Measurements from ENCODE around the gene MAN2B1. TPM values are rescaled to one million over a fixed set of nuclear protein-coding genes. Genes with fewer than 3 reads are reported as not detected.
"Not testable (repeated sequence)": the region's sequence is repeated elsewhere in the genome, so short reads cannot be mapped to it uniquely, and the experiment has no call there.

Gene MAN2B1
- total RNA-seq, 1 experiment from 2014 or later: 34.2 TPM

- DNase-seq (ENCODE audit: low spot score): not testable (repeated sequence)
Measured at GRCh38 chr19:12621253-12622024, 45.1 kb downstream of the MAN2B1 start.

- DNase-seq (ENCODE audit: low spot score): no peak
Measured at GRCh38 chr19:12617646-12618045, 48.9 kb downstream of the MAN2B1 start.

- DNase-seq (ENCODE audit: low spot score): peak; percentile 74
Measured at GRCh38 chr19:12611361-12611699, 55.2 kb downstream of the MAN2B1 start.

GRCh38 chr19:12610540-12611360 is 55.8 kb downstream of the MAN2B1 start, which contains the start of the genes ZNF490 and ZNF791:
ZNF490 (minus strand) TSS chr19:12610813; CDS start chr19:12610680, 133 bp downstream.
ZNF791 (plus strand) TSS chr19:12610920; CDS start chr19:12611080, 160 bp downstream.
- DNase-seq (ENCODE audit: low spot score): peak; percentile 96

GRCh38 chr19:12607631-12608030 is 58.9 kb downstream of the MAN2B1 start:
- no peak for DNase-seq (ENCODE audit: low spot score)

GRCh38 chr19:12606796-12607195 is 59.7 kb downstream of the MAN2B1 start:
- no peak for DNase-seq (ENCODE audit: low spot score)

GRCh38 chr19:12603714-12604113 is 62.8 kb downstream of the MAN2B1 start:
- no peak for DNase-seq (ENCODE audit: low spot score)

GRCh38 chr19:12597594-12597993 is 68.9 kb downstream of the MAN2B1 start:
- no peak for DNase-seq (ENCODE audit: low spot score)

- DNase-seq (ENCODE audit: low spot score): no peak
Measured at GRCh38 chr19:12596927-12597548, 69.5 kb downstream of the MAN2B1 start.

Other genes with a start within 250 kb of the MAN2B1 start
- gene ZNF443, start 225.7 kb downstream of the MAN2B1 start, total RNA-seq (2014; rRNA removed; shearing (Covaris generic)): 2.1 and 3.1 TPM in 2 replicates
- 0.81 TPM in 1 of 2 replicates, not detected in the other for gene ZNF709, start 181.9 kb downstream of the MAN2B1 start, total RNA-seq (2014; rRNA removed; shearing (Covaris generic))
- gene ZNF564, start 115.3 kb downstream of the MAN2B1 start, total RNA-seq (2014; rRNA removed; shearing (Covaris generic)): 4.1 and 5.3 TPM in 2 replicates
- gene ZNF490, start 55.9 kb downstream of the MAN2B1 start, total RNA-seq (2014; rRNA removed; shearing (Covaris generic)): 2.6 and 5.7 TPM in 2 replicates
- 8.1 and 8.5 TPM in 2 replicates for gene ZNF791, start 55.8 kb downstream of the MAN2B1 start, total RNA-seq (2014; rRNA removed; shearing (Covaris generic))
- 12.8 and 13.7 TPM in 2 replicates for gene WDR83, start 65 bp upstream of the MAN2B1 start, total RNA-seq (2014; rRNA removed; shearing (Covaris generic))
- gene DHPS, start 15.1 kb upstream of the MAN2B1 start, total RNA-seq (2014; rRNA removed; shearing (Covaris generic)): 65.1 and 100 TPM in 2 replicates
- gene GNG14, start 21.3 kb upstream of the MAN2B1 start, total RNA-seq (2014; rRNA removed; shearing (Covaris generic)): not detected in 2 replicates
- 6.4 and 12.7 TPM in 2 replicates for gene FBXW9, start 29.9 kb upstream of the MAN2B1 start, total RNA-seq (2014; rRNA removed; shearing (Covaris generic))
- 30.1 and 33.0 TPM in 2 replicates for gene TNPO2, start 57.2 kb upstream of the MAN2B1 start, total RNA-seq (2014; rRNA removed; shearing (Covaris generic))
- gene TRIR, start 67.9 kb upstream of the MAN2B1 start, total RNA-seq (2014; rRNA removed; shearing (Covaris generic)): 238 and 271 TPM in 2 replicates
- gene GET3, start 70.8 kb upstream of the MAN2B1 start, total RNA-seq (2014; rRNA removed; shearing (Covaris generic)): 85.4 and 94.4 TPM in 2 replicates
- gene BEST2, start 85.0 kb upstream of the MAN2B1 start, total RNA-seq (2014; rRNA removed; shearing (Covaris generic)): 0.06 TPM in 1 of 2 replicates, not detected in the other
- gene HOOK2, start 108.8 kb upstream of the MAN2B1 start, total RNA-seq (2014; rRNA removed; shearing (Covaris generic)): 8.6 and 13.0 TPM in 2 replicates
- gene JUNB, start 124.7 kb upstream of the MAN2B1 start, total RNA-seq (2014; rRNA removed; shearing (Covaris generic)): 55.7 and 71.3 TPM in 2 replicates
- gene PRDX2, start 135.1 kb upstream of the MAN2B1 start, total RNA-seq (2014; rRNA removed; shearing (Covaris generic)): 6.1 and 6.7 TPM in 2 replicates
- gene THSD8, start 135.3 kb upstream of the MAN2B1 start, total RNA-seq (2014; rRNA removed; shearing (Covaris generic)): not detected in 2 replicates
- gene RNASEH2A, start 139.8 kb upstream of the MAN2B1 start, total RNA-seq (2014; rRNA removed; shearing (Covaris generic)): 74.2 and 92.1 TPM in 2 replicates
- gene RTBDN, start 167.8 kb upstream of the MAN2B1 start, total RNA-seq (2014; rRNA removed; shearing (Covaris generic)): not detected in 2 replicates
- 5.7 TPM in 1 of 2 replicates, not detected in the other for gene MAST1, start 171.8 kb upstream of the MAN2B1 start, total RNA-seq (2014; rRNA removed; shearing (Covaris generic))
- 64.4 and 68.8 TPM in 2 replicates for gene DNASE2, start 214.7 kb upstream of the MAN2B1 start, total RNA-seq (2014; rRNA removed; shearing (Covaris generic))
- gene KLF1, start 220.5 kb upstream of the MAN2B1 start, total RNA-seq (2014; rRNA removed; shearing (Covaris generic)): not detected in 2 replicates
- gene GCDH, start 224.4 kb upstream of the MAN2B1 start, total RNA-seq (2014; rRNA removed; shearing (Covaris generic)): 31.0 and 38.3 TPM in 2 replicates